Left lobe of liver (tissue), 2 donors: ENCODE measurements around the gene MPPED1. TPM values are rescaled to one million over a fixed set of nuclear protein-coding genes. Genes with fewer than 3 reads are reported as not detected.

ENCODE experiments used
- ATAC-seq: fragments of 200-7000 bp; cut with Tn5 transposase; one replicate; pipeline ENCODE4 v1.9.1; 2020; ENCODE audit warnings: mild to moderate bottlenecking, moderate library complexity
- DNase-seq: peaks from one replicate; pipeline ENCODE4 v3.0.0-alpha.2; 2020; ENCODE audit warnings: low spot score
- total RNA-seq: library from RNA; stranded (reverse); gene quantifications from one replicate; pipeline ENCODE4 v1.2.1, GENCODE V29; 2021
- donor health status: DM: no; HTN: no; CAD: no; lungs with moderate emphysema.
- donor health status: DM: no; HTN: yes; CAD: no.

Gene MPPED1
- total RNA-seq, 1 donor from 2014 or later, result 2.6 TPM

- DNase-seq, result peak; percentile 35
- ATAC-seq, result no peak
Observed at GRCh38 chr22:43555561-43556515, 144.0 kb downstream of the MPPED1 start.

Other genes with a start within 250 kb of the MPPED1 start
- 26.6 TPM for gene TTLL12, start 224.9 kb upstream of the MPPED1 start, total RNA-seq
- 2.9 TPM for gene SCUBE1, start 68.6 kb upstream of the MPPED1 start, total RNA-seq